ENCODE data around the gene PHACTR4.
A peak's percentile ranks its signal among the peaks of the same experiment; 100 is the strongest.

Gene PHACTR4

GRCh38 chr1:28437264-28437923 is 67.9 kb downstream of the PHACTR4 start (continued):
- TF ChIP-seq PRDM2 (tag by site-specific recombination; IDR thresholded peaks at IDR 0.05; ENCODE audit: borderline replicate concordance) (no peak), ZNF274 (IDR thresholded peaks at IDR 0.05; ENCODE audit: low read length) (no peak), ZNF274 (tag by site-specific recombination; IDR thresholded peaks at IDR 0.05; ENCODE audit: borderline replicate concordance) (no peak), ZNF747 (tag by site-specific recombination; IDR thresholded peaks at IDR 0.05) (no peak), KLF8 (tag by site-specific recombination; IDR thresholded peaks at IDR 0.05) (no peak), ZNF324 (tag by site-specific recombination; IDR thresholded peaks at IDR 0.05) (no peak), GLI4 (tag by site-specific recombination; IDR thresholded peaks at IDR 0.05) (no peak), ZNF23 (tag by site-specific recombination; IDR thresholded peaks at IDR 0.05; ENCODE audit: borderline replicate concordance) (no peak), ZNF660 (tag by site-specific recombination; IDR thresholded peaks at IDR 0.05) (0 out of 2 replicates have a peak, but pooled peaks have one; percentile 20), ZBTB17 (tag by site-specific recombination; IDR thresholded peaks at IDR 0.05) (peak; percentile 26), ZNF561 (tag by site-specific recombination; IDR thresholded peaks at IDR 0.05; ENCODE audit: borderline replicate concordance) (no peak), ZNF558 (tag by site-specific recombination; IDR thresholded peaks at IDR 0.05) (no peak), ZNF560 (tag by site-specific recombination; IDR thresholded peaks at IDR 0.05; ENCODE audit: borderline replicate concordance) (no peak), ZBTB49 (tag by site-specific recombination; IDR thresholded peaks at IDR 0.05; ENCODE audit: low read depth) (no peak), ZNF624 (tag by site-specific recombination; IDR thresholded peaks at IDR 0.05) (no peak), ZNF610 (tag by site-specific recombination; IDR thresholded peaks at IDR 0.05; ENCODE audit: borderline replicate concordance) (no peak), ZNF449 (tag by site-specific recombination; IDR thresholded peaks at IDR 0.05) (peak; percentile 28; the same call in 1 of the 2 replicates), ZSCAN4 (tag by site-specific recombination; IDR thresholded peaks at IDR 0.05) (0 out of 2 replicates have a peak, but pooled peaks have one; percentile 9), ZNF555 (tag by site-specific recombination; conservative IDR thresholded peaks at IDR 0.05) (no peak), ZNF155 (tag by site-specific recombination; IDR thresholded peaks at IDR 0.05) (no peak), ZNF133 (tag by site-specific recombination; IDR thresholded peaks at IDR 0.05) (no peak), ZNF768 (tag by site-specific recombination; IDR thresholded peaks at IDR 0.05) (no peak), ZNF423 (tag by site-specific recombination; IDR thresholded peaks at IDR 0.05) (no peak), ZNF26 (tag by site-specific recombination; IDR thresholded peaks at IDR 0.05) (no peak), ZNF501 (tag by site-specific recombination; IDR thresholded peaks at IDR 0.05) (no peak; the same call in 1 of the 2 replicates), INSM2 (tag by site-specific recombination; IDR thresholded peaks at IDR 0.05) (peak; percentile 12; the same call in 1 of the 2 replicates)

Measured in HEK293 (cell line).